Hematopoietic multipotent progenitor cell (in vitro differentiated cells): Measurements from ENCODE around the gene CDK18. TPM values are rescaled to one million over a fixed set of nuclear protein-coding genes. Genes with fewer than 3 reads are reported as not detected.

Experiments
- DNase-seq, 3 donors: peaks; one replicate each; pipeline ENCODE4 v3.0.0-alpha.2; 2011 to 2015; ENCODE audit warnings: low read depth in 2 of 3, low spot score in 2 of 3
- total RNA-seq: library from RNA; depleted of rRNA; stranded (reverse); fragments of >200 nt; gene quantifications from one replicate; pipeline ENCODE4 v1.2.3, GENCODE V29; 2012

Gene CDK18
- total RNA-seq, 1 donor = 8.6 TPM

DNA sequence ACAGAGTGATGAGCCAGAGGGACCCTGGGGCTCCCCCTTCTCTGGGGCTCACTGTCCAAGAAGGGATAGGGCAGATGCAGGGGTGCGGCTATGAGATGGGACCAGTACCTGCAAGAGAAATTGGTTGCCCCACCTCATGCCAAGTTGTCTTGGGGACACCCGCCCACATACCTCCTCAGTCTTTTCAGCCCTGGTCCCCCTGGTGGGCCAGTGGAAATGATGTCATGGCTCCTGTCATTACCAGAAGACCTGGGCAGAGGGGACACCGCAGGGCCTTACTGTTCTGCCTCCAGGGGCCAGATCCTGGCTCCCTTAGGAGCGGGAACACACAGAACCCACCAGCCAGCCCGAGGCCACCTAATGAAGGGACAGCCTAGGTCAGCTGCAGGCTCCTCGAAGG is 63.2 kb downstream of the CDK18 start:
- DNase-seq = no peak

DNA sequence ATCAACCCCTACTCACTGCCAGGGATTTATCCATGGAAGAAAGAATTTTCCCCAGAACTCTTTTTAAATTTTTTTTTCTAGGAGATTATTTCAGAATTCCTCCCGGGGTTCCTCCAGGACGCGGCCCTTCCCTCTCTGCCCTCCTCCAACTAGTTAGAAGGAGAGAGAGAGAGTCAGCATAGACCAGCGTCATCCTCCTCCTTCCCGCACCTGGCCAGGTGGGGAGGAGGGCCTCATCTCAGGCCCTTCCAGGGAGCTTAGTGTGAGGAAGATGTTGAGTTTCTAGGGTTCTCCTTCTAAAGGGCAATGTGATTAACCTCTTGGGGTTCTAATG is 63.6 kb downstream of the CDK18 start:
- no peak for DNase-seq

GRCh38 chr1:205568469-205569361 is 64.2 kb downstream of the CDK18 start:
- DNase-seq = peak in 1 of 3 donors; percentile 30

- no peak for DNase-seq
Observed at GRCh38 chr1:205569411-205570172, 65.1 kb downstream of the CDK18 start.

DNA sequence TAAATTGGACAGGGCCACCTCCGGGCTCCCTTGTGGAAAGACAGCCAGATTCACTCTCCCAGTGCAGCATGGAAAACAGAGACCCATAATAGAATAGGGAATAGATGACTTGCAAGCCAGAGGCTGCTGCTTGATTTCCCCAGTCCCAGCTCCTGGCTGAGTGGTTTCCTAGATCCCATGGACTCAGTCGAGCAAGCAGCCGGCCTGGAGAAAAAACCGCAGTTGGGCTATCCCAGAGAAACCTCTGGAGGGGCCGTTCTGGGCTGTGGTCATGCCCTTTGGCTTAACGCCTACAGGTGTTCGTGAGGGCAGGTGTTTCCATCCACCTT is 65.7 kb downstream of the CDK18 start:
- no peak for DNase-seq

DNA sequence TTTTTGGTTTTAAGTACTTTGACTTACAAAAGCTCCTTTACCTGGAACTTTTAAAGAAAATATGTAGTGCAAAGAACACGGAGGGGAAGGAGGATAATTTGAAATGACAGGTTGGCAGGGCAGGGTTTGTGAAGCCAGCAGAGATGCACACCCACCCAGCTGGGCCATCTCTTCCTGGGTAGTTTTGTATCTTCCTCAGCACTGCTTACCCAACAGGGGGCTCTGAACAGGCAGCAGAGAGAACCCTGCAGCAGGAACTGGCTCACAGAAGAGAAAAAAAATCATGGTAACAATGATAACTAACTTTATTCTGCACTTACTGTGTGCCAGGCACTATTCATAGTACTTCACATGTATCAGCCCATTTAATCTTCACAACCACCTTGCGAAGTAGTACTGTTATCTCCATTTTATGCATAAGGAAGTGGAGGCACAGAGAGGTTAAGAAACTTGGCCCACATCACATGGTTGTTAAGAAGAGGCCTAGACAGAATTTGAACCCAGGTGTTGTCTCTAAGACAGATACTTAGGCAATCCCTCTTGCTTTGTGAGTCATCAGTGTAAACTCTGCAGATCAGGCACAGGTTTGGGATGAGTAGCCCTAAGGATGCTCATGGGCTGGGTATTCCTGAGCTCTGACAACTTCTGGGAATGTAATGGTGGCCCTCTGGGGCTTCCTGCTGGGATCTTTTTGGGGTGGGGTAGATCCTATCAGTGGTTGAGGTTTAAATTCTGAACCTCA is 66.5 kb downstream of the CDK18 start:
- DNase-seq = peak in 1 of 3 donors; percentile 22

- DNase-seq = no peak
Observed at GRCh38 chr1:205571747-205572146, 67.3 kb downstream of the CDK18 start.

DNA sequence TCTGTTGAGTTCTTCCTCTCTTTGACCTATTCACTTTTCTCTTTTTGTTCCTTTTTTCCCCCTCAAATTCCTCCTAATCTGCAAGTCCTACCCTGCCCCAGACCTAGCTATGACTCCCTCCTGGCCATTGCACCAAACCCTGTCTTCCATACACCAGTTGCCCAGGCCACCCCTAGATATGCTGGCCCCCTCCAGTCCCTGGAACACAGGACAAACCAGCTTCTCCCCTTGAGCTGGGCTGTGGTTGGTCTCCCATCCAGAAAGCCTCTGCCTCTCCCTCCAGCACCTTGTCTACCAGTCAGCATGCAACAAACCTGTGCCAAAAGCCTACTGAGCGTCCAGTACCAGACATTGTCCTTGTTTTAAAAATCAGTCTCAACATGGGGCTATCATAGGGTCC is 68.0 kb downstream of the CDK18 start:
- DNase-seq = no peak

GRCh38 chr1:205575294-205575885 is 70.9 kb downstream of the CDK18 start:
- DNase-seq = no peak

GRCh38 chr1:205576011-205576410 is 71.5 kb downstream of the CDK18 start:
- DNase-seq = no peak

GRCh38 chr1:205576805-205577761 is 72.6 kb downstream of the CDK18 start:
- DNase-seq = no peak

DNA sequence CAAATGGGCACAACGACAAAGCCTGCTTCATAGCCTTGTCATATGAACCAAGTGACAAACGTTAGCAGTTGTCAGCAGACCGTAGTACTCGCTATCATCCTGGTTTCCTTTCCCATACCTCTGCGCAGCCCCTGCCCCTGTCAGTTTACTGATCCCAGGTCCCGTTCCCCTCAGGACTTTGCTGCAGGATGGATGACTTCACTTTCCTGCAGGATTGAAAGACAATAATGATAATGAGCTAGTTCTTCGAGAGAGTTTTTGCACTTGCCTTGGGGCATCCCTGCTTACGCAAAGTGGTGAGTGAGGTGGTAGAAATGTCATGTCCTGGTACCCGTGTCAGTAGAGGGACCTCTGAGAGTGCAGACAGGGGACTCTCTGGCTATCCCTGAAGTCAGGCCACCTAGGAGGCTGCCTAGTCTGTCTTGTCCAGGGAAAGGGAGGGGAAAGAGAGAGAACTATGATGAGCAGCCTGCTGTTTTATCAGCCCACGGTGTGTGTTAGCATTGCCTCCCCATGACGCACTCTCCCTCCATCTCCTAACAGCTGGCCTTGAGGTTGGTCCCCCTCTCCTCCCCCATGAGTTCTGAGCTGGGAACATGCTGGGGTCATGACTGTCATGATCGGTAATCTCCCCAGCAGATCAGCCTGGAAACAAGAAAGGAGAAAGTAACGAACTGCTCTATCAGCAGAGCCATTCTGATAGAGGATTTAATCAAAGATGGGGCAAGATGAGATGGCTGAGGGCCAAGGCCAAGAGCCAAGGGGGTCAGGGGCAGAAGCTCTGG is 73.6 kb downstream of the CDK18 start:
- no peak for DNase-seq

DNA sequence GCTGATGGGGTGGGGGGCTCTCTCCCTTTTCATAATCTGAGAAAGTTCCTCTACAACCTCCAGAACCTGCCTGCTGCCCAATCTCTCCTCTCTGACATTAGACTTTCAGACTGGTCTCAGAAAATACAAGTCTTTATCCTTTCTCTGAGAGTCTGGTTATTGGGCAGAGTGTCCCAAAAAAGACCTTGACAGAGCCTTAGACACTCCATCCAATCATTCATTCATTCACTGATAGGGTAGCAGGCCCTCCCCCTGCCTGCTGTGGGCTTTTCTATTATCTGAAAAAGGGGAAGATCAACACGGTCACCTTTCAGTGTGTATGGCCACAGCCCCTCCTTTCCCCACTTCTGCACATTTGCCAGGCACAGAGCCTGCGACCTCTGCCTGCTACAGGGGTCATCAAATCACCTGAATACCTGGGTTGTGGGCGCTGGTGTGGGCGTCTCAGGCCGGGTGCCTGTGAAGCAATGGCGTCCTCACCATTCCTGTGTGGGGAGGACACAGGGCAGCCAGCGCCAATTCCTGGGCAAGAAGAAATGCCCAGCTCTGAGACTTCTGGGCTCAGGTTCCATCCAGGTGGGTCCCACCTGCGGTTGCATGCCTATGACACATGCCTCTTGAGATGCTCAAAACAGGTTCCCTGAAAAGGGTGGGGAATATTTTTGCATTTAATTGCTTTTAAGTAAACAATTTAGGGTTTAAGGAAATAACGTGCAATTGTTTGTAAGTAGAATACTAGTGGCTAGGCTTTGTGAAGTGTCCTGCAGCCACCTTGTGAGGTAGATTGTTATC is 74.5 kb downstream of the CDK18 start:
- DNase-seq = no peak

DNA sequence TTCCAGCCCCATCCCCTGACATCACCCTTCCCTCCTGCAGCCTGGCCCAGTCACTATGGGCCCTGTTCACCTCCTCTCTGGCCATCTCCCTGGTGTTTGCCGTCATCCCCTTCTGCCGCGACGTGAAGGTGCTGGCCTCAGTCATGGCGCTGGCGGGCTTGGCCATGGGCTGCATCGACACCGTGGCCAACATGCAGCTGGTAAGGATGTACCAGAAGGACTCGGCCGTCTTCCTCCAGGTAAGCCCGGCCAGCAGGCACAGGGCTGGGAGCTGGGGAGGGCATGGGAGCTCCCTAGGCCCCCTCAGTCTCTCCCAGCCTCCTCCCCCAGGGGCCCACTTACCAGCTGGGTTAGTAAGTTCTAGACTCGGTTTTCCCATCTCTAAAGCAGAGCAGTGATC is 75.2 kb downstream of the CDK18 start:
- no peak for DNase-seq

GRCh38 chr1:205580140-205580922 is 75.9 kb downstream of the CDK18 start:
- no peak for DNase-seq

GRCh38 chr1:205580923-205581180 is 76.4 kb downstream of the CDK18 start:
- no peak for DNase-seq

- DNase-seq = no peak
Observed at GRCh38 chr1:205581321-205581980, 77.0 kb downstream of the CDK18 start.
